Measurements from ENCODE around the gene DAGLB.
"Not testable (repeated sequence)": the region's sequence is repeated elsewhere in the genome, so short reads cannot be mapped to it uniquely, and the experiment has no call there.

The DAGLB gene

DNA sequence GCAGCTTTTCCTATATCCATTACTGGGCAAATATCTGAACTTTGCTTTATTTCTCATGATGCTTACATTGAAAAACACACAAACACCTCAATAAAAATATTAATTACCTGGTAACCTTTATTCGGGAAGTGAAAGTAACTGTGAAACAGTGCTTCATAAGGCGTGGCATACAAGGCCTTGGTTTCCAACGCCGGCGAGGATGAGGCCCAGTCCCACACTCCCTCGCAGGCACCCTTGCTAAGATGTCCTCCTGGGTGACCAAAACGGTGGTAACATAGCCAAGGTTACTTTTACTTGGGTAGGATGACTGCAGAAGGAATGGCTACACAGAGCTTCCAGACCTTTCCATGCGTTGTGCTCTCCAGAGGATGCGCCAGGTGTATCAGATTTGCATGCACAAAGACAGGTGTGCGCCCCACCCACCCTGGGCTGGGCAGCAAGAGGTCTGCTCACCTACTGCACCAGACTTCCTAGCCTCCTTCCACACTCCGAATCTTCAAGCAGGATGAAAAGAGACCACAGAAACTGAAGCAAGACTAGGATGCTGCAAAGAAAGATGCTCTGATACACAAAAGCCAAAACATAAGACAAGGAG is 13.3 kb upstream of the DAGLB start:
- DNase-seq: no peak

DNA sequence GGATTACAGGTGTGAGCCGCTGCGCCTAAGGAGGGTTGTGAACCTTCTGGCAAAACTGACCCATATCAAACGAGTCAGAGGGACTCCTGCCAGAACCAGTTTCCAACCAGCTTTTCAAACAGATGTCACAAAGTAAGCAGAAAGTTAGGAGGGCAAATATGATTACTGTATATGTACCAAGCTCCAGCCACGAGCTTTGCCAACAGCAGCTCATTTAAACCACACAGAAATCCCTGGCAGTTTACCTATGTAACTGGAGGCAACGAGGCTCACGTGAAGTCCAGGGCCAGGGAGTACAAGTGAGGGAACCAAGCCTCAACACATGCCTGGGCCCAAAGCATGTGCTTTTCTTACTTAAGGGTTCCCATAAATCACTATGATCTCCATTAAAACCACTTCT is 12.5 kb upstream of the DAGLB start:
- DNase-seq: no peak

DNA sequence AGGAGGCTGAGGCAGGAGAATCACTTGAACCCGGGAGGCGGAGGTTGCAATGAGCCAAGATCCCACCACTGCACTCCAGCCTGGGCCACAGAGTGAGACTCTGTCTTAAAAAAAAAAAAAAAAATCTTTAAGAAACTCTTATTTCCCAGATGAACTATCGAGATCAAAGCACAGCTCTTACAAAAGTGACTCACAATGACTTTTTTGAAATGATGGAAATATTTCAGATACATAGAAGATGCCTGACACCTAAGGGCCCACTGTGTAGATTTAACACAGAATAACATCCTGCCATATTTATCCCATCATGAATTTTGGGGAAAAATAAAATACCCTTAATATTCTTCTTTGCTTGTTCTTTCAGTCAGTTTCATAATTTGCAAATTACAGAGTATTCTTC is 10.9 kb upstream of the DAGLB start:
- not testable (repeated sequence) for DNase-seq

DNA sequence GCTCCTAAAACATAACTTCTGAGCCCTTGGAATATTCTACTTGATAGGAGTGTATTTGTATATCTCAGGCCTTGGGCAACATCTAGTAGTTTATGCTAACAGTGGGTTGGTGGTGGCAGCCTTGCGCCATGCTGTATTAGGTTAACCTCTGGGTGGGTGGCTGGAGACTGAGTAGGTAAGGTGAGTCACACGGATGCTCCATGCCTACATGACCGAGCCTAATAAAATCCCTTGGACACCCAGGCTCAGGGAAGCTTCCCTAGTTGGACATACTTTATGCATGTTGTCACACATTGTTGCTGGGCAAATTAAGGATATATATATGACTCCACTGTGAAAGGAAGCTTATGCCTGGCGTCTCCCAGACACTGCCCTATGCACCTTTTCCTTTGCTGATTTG is 6.0 kb upstream of the DAGLB start:
- no peak for DNase-seq

DNA sequence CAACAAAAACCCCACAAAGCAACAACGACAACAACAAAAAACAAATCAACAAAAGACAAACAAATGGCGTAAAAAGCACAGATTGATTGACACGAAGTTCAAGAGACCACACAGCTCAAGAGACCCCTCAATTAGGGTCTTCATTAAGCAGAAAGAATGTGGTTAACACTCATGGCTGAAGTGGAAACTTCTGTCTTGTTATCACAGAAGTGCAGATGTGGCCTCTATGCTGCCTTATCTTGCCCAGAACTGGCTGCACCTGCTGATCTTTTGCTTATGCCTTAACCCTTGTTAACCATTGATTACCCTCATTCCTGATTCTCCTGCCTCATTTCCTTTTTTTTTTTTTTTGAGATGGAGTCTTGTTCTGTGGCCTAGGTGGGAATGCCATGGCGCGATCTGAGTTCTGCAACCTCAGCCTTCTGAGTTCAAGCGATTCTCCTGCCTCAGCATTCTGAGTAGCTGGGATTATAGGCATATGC is 3.5 kb upstream of the DAGLB start:
- no peak for DNase-seq

DNA sequence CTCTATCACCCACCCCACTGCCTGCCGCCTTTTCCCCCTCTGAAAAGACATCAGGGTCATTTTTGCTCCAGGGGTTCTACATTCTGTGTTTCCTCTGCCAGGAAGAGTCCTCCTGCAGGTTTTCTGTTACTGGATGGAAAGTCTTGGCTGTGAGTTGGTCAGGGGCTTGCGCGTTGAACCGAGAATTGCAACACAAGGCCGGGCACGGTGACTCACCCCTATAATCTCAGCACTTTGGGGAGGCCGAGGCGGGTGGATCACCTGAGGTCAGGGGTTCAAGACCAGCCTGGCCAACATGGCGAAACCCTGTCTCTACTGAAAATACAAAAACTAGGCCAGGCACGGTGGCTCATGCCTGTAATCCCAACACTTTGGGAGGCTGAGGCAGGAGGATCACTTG is 2.8 kb upstream of the DAGLB start:
- DNase-seq: not testable (repeated sequence)

DNA sequence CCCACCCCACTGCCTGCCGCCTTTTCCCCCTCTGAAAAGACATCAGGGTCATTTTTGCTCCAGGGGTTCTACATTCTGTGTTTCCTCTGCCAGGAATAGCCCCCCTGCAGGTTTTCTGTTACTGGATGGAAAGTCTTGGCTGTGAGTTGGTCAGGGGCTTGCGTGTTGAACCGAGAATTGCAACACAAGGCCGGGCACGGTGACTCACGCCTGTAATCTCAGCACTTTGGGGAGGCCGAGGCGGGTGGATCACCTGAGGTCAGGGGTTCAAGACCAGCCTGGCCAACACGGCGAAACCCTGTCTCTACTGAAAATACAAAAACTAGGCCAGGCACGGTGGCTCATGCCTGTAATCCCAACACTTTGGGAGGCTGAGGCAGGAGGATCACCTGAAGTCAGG is 2.1 kb upstream of the DAGLB start:
- not testable (repeated sequence) for DNase-seq

DNA sequence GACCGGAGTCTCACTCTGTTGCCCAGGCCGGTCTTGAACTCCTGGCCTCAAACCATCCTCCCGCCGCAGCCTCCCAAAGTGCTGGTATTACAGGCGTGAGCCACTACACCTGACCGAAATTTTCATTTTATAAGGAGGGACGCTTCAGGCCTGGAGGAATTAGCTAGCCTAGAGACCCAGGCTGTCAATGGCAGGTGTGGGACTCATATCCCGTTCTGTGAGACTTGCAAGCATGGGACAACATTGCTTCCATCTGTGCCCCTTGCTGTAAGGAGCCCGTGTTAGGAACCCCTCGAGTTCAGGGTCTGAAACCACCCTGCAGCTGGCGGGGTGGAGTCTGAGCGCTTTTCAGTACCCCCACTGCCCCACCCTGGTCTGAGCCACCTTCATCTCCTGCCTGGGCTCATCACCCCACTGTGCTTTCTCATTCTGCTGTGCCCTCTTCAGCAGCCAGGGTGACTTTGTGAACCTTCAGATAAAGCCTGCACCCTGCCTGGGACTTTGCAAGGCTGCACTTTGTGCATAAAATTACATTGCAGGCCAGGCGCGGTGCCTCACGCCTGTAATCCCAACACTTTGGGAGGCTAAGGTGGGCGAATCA is 1.3 kb upstream of the DAGLB start:
- no peak for DNase-seq

DNA sequence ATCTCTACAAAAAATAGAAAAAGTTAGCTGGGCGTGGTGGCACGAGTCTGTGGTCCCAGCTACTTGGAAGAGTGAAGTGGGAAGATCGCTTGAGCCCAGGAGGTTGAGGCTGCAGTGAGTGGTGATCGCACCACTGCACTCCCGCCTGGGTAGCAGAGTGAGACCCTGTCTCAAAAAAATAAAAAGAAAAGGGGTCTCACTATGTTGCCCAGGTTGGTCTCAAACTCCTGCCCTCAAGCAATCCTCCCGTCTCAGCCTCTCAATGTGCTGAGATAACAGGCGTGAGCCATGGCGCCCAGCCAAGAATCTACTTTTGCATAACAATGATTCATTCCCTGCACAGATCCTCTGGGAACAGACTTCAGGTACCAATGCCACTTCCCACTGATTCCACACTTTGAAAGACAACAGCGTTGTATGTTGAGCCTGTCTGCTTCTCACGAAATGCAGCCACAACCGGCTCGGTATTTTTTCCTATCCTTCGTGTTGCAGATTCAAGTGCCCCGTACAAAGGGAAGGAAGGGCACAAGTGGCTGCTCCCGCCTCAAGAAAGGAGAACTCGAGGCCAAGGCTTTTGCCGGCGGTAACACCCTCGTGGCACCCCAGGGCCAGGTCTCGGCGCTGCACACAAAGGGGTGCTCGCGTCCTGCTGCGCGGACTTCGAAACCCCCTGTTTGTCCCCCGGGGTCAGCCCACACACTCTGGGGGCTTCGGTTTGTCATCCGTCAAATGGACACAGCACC is 745 bp downstream of the DAGLB start:
- DNase-seq: peak; percentile 25

DNA sequence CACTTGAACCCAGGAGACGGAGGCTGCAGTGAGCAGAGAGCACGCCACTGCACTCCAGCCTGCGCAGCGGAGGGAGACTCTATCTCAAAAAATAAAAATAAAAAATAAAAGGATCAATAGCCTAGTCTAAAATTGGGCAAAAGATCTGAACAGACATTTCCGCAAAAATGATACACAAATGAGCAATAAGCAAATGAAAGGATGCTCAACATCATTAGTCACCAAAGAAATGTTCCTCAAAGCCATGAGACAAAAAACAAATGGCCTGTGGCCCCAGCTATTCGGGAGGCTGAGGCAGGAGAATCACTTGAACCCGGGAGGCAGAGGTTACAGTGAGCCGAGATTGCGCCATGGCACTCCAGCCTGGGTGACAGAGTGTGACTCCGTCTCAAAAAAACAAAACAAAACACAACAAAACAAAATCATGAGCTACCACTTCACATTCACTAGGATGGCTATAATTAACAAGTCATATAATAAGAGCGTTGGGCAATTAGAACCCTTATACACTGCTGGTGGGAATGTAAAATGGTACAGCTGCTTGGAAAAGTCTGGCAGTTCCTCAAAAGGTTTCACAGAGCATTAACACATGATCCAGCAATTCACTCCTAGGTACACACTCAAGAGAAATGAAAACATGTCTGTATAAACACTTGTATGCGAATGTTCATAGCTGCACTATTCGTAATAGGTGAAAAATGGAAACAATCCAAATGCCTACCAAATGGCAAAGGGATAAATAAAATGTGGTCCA is 3.1 kb downstream of the DAGLB start:
- no peak for DNase-seq

DNA sequence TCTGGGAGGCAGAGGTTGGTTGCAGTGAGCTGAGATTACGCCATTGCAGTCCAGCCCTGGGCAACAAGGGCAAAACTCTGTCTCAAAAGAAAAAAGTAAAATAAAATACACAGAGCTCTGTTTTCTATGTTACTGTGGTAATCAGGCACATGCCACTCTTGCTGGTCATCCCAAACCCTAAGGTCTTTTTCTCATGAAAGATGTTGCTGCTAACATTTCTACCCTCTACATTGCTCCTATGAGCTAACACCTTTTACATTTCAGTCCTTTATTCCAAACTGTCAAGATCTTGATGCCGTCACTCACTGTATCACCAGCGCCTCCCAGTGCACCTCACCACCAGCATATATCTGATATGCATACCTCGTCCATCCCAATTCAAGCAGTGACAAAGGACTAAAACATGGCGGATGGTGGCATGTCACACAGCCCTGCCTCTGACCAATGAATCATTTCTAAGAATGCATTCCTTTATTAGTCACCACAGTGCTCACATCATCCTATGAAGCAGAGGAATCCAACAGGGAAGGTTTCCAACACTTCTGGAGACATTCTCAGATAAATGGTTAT is 4.3 kb downstream of the DAGLB start:
- DNase-seq: no peak

DNA sequence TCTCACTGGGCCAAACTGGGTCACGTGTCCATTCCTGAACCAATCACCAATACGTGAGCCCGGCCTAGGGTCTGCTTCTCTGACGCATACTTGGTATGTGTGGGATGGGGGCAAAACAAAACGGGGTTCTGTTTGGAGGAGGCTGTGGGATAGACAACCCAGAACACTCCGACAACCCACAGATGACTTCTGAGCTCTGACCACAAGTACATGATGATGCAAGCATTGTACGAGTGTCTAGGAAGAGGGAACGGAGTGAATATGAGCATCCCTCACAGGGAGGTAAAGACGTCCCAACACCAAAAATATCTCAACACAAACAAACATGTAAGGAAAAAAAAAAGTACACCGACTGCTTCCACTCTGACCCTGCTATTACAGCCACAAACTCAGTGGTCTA is 5.6 kb downstream of the DAGLB start:
- DNase-seq: no peak

DNA sequence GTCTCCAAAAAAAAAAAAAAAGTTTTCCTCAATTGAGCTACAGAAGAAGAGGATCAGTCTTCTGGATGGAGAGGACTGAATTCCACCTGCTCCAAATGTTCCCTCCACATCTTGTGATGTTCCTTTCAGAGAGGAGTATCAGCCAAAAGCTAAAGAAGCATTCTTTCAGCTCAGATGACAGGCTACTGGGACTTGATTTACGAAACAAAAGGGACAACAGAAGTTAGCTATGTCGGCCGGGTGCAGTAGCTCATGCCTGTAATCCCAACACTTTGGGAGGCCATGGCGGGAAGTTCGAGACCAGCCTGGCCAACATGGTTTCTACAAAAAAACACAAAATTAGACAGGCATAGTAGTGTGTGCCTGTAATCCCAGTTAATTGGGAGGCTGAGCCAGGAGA is 7.4 kb downstream of the DAGLB start:
- no peak for DNase-seq

DNA sequence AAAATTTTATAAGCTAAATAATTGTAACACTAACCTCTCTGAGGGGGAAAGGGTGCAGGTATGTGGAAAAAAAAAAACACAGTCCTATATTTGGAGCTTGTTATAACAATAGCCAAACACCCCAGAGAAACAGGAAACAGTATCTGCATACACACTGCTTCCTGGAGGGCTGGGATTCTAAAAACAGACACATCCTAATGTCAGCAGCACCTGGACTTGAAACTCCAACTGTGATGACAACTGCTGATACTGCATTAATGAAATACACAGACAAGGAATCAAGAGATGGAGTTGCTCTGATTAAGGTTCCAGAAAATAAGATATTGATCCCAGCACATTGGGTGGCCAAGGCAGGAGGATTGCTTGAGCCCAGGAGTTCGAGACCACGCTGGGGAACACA is 9.3 kb downstream of the DAGLB start:
- DNase-seq: no peak

DNA sequence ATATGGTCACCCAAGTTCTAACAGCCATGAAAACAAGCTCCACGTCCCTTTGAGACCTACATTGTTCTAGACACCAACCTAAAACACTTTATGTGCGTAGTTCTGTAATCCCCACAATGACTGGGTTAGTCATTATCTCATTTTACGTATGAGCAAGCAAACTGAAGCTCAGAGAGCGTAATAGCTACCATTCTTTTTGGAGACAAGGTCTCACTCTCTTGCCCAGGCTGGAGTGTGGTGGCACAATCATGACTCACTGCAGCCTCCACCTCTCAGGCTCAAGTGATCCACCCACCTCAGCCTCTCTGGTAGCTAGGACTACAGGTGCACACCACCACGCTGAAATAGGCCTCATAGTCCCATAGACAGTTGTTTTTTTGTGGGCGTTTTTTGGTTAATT is 10.5 kb downstream of the DAGLB start:
- no peak for DNase-seq

DNA sequence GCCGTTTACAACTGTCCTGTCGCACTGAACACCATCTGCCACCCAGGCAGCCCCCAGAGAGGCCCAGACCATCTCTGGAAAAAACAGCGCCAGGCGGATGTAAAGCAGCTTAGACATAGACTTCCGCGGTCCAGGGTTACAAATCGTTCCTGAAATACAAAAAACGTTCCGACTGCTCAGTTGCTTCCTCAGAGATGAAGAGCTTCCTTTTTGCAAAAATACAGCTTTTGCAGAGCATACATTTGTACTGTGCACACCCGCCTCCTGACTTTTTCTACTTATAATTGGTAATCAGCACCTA is 11.4 kb downstream of the DAGLB start:
- no peak for DNase-seq

DNA sequence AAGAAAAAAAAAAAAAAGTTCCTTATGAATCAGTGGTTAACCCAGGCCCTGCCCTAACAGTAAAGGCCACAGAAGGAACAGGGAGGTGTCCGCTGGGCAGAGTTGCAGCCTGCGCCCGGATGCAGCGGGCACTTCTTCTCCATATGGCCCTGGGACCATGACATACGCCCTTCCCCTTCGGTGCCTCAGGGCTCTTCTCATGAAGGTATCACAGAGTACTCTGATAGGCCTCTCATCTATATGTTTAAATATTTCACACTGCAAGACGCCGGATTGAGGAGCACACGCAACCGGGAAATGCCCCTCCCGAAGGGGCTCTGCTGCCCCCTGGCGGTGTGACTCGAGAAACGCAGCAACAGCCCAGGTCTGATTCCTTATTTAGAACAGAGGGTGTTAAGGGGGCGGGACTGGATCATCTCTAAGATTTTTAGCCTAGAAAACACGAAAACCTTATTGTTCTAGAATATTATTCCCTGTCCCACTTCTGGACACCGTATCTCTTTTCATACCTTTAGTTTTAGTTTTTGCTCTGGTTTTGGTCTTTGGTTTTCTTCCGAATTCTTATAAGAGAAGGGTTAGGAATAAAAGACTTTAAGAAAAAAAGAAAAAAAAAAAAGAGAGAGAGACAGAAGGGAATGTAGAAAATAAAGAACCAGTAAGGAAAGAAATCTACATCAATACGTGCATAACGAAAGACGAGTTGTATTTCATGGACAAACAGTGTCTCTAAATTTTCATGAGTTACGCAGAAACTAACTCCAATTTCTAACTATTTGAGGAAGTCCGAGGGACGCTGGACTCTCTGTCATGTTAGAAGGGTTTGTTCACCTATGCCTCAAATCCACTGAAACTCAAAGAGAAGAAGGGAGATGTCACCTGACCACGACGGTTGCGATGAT is 12.0 kb downstream of the DAGLB start:
- peak; percentile 90 for DNase-seq

DNA sequence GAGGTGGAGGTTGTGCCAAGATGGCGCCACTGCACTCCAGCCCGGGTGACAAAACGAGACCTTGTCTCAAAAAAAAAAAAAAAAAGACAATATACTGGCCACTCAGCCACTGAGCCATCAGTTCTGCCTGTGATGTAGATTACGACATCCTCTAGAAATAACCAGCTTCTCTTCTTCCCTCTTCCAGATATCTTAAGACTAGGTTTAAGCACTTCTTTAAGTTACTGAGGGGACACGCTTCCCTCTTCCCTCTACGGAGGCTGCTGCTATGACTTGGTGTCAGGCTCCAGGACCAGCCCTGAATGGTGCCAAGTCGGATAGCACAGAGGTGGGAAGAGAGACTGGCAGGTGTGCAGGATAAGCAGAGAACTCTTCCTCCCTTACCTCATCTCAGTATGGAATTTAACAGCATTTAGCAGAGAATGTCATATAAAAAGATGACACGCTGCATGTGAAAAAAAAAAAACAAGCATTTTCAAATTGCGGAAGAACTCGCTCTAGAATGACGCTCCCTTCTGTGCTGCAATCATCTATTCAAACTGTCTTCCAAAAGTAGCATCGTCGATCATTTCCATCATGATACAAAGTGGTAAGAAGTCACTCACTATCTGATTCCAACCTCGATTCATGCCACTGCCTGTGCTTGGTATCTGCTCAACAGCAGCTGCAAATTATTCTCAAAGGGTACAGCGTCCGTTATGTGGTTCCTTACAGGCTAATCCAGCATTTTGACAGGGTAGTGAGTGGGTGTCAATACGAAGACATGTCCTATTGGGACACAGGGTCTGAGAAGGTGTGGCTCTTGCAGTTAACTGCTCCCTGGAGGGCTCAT is 13.8 kb downstream of the DAGLB start:
- DNase-seq: no peak

DNA sequence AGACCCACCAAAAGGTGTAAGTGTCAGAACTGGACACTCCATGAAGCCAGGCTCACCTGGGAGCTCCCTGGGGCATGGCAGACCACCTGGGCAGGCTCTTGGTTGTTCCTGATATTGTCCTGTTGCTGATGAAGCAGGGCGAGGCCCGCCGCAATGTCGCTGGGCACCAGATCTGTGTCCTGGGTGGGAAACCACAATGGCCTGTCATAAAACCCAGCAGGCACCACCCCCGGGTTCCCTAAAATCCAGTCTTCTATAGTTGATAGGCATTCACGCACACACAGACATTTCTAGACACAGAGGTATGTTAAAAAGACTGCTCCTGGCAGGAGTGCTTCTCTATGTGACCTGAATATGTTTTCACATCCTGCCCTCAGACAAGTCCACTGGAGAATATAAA is 15.0 kb downstream of the DAGLB start:
- no peak for DNase-seq

DNA sequence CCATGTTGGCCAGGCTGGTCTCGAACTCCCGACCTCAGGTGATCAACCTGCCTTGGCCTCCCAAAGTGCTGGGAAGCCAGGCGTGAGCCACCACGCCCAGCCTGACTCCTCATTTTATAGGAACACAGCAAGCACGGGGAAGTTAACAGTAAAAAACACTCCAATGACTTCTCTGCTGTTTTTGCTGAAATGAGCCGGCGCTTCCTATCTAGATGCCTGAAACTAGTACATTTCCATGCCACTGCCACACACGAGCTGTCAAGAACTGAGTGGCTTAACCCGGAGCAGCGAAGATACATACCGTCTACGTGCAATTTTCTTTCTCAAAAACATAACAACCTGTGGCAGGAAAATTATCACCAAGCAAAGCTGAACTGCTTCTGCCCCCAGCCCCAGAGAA is 16.8 kb downstream of the DAGLB start:
- no peak for DNase-seq

DNA sequence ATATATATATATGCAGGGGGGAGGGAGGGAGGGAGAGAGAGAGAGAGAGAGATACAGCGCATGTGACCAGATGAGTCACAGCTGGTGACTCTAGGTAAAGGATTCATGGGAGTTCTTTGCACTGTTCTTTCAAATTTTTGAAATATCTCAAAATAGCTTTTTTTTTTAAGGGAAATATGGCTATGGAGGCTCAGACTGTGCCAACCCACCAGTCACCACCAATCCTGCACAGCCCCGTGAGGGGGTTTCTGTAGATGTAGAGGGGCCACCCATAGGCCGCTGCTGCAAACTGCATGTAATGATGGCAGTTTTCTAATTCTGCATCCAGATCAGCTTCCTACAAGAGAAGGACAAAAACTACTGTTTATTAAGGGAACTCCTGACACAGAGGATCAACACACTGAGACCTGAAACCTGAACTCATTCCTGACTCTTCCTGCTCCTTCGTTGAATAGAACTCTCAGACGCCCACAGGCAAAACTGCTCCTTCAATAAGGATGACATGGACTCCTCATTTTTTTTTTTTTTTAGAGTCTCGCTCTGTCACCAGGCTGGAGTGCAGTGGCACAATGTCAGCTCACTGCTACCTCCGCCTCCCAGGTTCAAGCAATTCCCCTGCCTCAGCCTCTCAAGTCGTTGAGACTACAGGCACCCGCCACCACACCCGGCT is 17.3 kb downstream of the DAGLB start:
- DNase-seq: no peak
